ENCODE results near the gene TADA1. TPM values are rescaled to one million over a fixed set of nuclear protein-coding genes. Genes with fewer than 3 reads are reported as not detected.
"Not testable (repeated sequence)": the region's sequence is repeated elsewhere in the genome, so short reads cannot be mapped to it uniquely, and the experiment has no call there.

Gene TADA1
- total RNA-seq, 1 donor from 2014 or later, result 16.1 TPM

DNA sequence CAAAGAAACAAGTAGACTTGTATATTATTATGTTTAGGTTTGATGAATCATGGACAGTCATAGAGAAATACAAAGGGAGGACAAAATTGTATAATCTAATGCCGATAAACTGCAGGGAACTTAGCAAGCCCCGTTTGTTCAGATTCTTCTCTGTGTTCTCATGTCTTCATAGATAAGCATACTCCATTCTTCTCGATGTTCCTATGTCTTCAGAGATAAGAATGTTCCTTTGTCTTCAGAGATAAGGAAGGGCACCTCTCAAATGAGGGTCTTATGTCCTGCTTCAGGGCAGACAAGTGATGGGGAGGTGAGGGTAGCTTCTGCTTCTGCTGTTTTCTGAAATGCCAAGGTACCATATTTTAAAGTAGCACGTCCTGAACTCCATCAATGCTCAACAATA is 19.7 kb upstream of the TADA1 start:
- DNase-seq (ENCODE audit: low spot score), result no peak

DNA sequence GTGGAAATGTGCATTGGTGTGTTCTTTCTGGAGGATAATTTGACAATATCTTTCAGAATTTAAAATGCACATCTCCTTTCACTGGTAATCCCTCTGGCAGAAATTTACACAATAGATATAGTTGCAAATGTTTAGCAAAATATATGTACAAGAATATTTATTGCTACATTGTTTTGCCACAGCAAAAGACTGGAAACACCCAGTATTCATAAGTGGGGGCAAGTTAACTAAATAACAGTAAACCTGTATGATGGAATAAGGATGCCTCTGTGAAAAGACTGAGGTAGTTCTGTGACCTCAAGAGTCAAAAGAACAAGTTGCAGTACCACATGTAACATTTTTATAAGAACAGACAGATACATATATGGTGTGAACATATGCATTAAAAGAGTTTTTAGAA is 13.7 kb upstream of the TADA1 start:
- no peak for DNase-seq (ENCODE audit: low spot score)

DNA sequence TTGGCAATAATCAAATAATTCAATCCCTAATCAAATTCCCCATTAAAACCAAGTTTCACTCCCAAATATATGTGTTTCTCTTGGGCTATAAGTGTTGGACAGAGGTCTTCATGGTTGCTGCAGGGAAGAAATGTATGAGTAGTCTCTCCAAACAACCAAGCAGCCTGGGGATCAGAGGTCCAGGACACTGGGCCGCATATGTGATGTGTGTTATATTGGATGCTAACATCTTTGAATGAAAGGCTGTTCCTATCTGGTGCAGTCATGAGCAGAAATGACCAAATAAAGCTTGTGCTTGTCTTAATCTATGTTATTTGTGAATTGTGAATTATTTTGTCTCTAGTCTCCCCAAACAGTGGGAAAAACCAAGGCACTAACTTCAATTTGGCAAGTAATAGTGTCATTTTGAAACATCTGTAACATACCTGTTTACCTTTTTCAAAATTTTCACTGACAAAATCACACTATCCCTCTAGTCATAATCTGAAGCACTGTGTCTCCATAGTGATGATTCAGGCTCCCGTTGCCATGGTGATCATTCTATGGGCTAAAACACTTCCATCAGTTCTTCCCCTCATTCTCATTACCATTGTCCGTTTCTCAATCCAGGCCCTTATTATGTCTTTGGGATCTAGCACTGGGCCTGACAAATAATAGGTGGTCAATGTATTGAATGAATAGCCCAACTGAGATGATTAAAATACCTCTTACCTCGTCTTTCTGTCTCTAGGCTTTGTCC is 12.5 kb upstream of the TADA1 start:
- DNase-seq (ENCODE audit: low spot score), result no peak

DNA sequence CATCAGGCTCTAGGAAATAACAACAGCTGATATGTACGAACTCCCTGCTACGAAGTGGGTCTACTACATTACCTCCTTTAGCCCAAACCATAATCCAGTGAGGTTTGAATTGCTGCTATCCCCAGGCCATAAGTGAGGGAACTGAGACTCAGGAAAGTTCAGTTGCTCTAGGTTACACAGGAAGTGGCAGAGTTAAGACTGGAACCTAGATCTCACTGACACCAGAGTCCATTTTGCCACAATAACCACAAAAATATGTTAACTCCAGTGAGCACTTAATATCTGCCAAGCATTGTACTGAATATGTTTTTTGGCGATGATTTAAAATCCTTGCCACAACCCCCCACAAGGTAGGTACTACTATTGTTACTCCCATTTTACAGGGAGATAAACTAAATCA is 8.9 kb upstream of the TADA1 start:
- DNase-seq (ENCODE audit: low spot score), result no peak

DNA sequence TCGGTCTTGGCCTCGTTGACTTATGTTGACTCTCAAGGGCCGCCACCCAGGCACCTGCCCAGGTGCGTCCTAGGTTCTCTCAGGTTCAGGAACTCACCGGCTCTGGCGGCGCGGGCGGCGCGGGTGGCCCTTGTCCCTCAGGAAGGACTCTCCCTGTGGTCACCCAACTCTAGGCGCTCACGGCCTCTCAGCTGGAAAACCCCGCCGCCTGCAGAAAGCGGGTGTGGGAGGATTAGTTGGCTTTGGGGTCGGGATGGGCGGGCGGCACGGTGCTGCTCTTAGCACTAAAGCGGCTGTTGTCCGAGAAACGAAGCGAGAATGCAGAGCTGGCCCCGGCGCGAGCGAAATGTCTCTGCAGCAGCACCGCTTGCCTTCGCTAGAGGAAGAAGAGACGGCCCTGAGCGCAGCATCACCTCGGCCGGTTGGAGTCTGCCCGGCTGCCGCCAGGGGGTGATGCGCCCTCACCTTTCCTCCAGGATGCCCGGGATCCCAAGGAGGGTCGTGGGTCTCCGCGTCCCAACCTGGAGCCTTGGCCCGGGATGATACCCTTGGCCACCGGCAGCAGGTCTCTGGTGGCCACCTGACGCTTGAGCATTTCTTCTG is 8.1 kb upstream of the TADA1 start:
- DNase-seq (ENCODE audit: low spot score), result peak; percentile 53

DNA sequence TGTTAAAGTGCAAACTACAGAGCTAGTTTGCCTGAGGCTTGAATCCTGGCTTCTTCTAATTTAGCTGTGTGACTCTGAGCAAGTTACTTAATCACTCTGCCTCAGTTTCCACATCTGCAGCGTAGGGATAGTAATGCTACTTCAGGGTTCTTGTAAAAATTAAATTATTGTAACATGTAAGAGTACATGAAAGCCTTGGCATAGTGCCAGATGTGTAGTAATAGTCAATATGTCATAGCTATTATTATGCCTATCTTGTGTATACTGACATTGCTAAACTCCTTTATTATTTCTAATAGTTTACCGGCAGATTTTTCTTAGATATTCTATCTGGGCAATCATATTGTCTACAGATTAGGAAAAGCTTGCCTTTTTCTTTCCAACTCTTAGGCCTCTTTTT is 6.8 kb upstream of the TADA1 start:
- no peak for DNase-seq (ENCODE audit: low spot score)

DNA sequence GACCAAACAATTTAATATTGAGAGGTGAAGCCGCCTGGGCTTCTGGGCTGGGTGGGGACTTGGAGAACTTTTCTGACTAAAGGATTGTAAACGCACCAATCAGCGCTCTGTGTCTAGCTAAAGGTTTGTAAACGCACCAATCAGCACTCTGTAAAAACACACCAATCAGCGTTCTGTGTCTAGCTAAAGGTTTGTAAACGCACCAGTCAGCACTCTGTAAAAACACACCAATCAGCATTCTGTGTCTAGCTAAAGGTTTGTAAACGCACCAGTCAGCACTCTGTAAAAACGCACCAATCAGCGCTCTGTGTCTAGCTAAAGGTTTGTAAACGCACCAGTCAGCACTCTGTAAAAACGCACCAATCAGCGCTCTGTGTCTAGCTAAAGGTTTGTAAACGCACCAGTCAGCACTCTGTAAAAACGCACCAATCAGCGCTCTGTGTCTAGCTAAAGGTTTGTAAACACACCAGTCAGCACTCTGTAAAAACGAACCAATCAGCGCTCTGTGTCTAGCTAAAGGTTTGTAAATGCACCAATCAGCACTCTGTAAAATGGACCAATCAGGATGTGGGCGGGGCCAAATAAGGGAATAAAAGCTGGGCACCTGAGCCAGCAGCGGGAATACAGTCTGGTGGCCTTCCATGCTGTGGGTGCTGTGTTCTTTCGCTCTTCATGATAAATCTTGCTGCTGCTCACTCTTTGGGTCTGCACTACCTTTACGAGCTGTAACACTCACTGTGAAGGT is 2.3 kb upstream of the TADA1 start:
- DNase-seq (ENCODE audit: low spot score), result not testable (repeated sequence)

DNA sequence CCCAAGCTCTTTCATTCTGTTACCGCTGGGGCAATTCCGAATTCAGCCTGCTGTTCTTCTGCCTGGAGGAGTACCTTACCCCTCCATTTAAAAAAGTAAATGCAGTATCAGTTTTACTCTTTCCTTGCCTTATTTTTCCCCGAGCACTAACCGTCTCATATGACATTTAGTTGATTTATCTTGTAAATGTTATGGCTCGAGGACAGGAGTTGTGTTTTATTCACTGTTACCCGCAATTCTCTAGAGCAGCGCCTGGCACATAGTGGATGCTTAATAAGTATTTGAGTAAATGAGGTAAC is 425 bp upstream of the TADA1 start:
- DNase-seq (ENCODE audit: low spot score), result no peak

DNA sequence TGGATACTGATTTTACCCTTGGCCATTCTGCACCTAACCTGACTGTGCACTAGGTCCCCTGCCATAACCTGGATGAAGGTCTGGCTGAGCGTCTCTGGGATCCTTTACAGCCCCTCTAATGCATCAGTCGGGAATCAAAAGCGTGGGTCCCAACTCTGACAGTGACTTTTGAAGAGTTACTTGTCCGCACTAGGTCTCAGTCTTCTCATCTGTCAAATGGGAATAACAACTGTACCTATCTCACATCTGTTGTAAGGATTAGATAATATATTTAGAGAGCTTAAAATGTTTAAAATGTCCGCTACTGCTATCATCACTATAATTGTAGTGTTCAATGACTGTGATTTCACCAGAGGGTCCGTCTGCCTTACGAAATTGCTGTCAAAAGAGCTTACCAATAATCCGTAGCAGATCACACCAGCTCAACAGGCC is 746 bp downstream of the TADA1 start:
- no peak for DNase-seq (ENCODE audit: low spot score)

DNA sequence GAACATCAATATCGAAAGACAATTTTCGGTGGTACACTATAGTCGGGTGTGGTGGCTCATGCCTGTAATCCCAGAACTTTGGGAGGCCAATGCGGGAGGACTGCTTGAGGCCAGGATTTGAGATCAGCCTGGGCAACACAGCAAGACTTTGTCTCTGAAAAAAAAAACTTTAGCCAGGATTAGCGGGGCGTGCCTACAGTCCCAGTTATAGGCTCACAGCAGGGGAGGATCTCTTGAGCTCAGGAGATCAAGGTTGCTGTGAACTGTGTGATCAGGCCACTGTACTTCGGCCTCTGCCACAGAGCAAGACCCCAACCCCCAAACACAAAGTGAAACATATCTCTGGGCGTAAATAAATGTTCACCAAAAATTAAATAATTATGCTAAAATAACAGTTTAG is 1.6 kb downstream of the TADA1 start:
- DNase-seq (ENCODE audit: low spot score), result no peak

DNA sequence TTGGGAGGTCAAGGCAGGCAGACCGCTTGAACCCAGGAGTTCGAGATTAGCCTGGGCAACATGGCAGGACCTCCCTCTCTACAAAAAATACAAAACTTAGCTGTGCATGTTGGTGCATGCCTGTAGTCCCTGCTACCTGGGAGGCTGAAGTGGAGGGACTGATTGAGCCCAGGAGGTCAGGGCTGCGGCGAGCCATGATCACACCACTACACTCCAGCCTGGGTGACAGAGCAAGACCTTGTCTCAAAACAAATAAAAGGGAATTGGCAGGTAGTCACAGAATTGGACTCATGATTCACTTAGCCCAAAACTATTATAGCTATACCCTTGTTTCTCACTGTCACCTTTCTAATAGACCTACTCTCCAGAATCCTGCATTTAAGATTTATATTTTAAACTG is 5.5 kb downstream of the TADA1 start:
- DNase-seq (ENCODE audit: low spot score), result no peak

DNA sequence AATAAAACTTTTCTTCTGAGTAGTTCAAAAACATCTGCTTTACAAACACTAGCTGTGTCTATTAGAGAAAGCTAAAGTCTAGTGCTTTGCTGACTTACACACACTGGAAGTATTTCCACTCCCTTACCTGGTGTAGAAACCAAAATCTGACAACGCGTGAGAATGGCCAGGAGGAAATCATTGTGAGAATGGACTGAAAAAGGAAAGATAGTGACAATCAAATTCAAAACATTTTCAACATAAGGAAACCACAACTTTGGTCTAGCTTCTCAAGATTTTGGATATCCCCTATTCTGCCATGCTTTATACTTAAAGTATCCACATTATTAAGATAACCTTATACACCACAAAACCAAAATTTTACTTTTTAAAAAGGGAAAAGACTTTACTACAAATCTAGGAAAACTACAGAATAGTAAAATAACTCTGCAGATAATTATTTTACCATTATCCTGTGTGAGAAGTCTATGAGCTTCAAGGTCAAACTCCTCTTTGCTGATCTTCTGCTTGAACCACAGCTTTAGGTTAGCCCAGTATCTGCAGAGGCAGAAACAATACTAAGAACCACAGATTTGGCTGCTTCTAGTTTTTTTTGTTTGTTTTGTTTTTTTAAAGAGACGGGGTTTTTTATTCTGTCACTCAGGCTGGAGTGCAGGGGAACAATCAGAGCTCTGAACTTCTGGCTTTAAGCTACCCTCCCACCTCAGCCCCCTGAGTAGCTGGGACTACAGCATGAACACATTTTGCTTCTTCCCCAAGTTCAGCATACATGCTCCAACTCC is 6.6 kb downstream of the TADA1 start:
- DNase-seq (ENCODE audit: low spot score), result no peak

DNA sequence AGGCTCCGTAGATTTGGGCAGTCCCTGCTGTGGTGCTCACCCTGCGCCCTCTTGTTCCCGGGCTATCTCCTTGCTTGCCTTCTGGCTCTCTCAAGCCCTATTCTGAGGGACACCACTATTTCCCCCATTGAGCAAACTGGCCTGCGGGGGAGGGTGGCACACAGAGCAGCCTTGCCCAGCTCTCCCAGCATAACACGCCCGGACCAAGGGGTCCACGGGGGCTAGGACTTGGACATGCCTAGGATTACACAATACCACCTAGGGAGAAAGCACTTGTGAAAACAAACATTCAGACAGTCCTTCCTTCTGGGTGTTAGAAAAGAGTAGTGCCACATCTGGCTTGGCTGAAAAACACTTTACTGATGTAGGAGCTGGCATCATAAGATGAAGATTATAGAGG is 7.4 kb downstream of the TADA1 start:
- no peak for DNase-seq (ENCODE audit: low spot score)

DNA sequence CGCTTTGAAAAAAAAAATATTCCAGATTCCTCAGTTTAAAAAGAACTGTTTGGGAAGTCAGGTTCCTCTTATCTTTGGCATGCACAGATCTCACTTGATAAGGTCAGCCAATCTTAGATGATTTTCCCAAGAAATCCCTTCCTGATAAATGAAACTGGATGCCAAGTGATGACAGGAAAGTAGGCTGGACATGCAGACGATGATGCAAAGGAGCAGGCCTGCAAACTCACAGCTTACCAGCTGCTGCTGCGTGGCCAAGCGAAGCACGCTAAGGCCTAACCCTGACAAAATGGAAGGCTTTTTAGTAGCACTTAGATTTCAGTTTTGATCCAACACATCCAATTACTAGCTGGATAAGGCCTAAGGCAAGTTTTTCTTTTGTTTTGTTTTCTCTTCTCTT is 10.1 kb downstream of the TADA1 start:
- DNase-seq (ENCODE audit: low spot score), result peak; percentile 91

DNA sequence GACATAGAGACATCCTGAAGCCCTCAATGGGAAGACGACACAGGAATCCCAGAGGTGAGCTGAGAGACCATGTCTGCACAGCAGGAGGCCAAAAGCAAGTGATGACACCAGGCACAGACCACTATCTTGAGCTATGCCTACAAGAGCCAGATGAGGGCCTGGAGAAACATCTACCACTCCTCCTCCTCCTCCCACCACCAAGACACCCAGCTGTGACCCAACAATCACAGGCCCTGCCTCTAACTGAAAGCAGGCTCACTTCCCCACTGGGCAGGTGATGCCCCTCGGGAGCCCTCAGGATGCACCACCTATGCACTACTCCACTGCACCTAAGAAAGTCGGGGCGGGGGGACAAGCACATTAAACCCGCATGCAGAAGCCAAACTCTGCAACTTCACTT is 16.5 kb downstream of the TADA1 start:
- no peak for DNase-seq (ENCODE audit: low spot score)

DNA sequence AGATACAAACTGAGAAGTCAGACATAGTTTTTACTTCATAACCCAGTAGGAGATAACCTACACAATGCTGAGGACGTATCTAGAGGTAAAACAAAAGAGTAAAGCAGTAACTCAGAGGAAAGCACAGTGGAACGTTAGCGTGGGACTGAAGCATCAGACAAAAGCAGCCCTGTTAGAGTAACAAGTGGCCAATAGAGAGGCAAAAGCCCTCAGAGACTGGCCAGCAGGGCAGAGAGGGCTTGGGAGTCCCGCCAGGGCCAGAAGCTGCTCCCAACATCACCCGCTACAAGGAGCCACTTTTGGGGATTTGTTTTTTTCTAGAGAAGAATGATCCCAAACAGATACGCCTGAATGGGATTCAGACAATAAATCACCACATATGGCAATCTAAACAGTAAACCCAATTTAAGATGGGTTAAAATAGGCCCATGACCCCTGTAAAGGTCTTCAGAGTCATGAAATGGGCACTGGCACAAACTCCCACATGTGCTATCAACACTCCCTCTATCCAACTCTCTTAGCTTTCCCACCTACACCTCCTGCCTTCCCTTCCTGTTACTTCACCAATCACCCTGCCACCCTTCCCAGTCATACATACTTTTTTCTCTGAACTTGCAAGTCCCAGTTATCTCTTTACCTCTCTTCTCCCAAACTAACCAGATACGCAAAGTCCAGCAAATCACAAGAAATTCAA is 17.2 kb downstream of the TADA1 start:
- no peak for DNase-seq (ENCODE audit: low spot score)

DNA sequence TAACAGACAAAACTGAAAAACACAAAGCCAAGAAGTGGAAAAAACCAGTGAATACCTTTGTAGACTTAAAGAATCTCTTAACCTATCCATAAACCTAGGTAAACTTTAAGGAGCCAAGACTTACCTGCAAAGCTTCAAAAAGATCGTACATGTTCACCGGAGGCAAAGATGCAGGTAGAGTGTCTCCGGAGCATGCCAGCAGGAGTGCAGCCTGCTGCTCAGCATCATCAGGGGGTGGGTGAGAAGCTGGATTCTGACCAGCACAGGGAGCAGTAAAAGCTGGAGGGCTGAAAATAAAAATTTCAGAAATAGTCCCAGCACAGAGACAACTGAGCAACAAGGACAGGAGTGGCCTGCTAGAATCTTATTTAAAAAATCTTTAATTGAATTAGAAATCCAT is 18.1 kb downstream of the TADA1 start:
- DNase-seq (ENCODE audit: low spot score), result no peak

DNA sequence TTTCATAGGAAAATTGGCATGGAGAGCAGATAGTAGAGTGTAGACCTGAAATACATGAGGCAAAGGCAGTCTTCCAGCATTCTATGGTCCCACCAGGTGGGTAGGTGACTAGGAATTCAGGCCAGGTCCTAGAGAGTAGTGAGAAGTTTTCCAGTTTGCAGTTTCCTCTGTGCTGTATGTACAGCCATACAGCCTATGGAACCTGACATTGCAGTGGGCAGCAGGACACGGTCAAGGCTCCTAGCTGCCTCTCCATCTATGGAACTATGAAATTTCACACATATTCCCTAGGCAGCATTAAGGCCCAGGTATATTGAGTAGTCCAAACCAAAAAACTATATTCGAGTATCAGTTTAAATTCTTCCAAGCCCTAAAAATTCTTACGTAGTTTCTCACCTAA is 20.5 kb downstream of the TADA1 start:
- no peak for DNase-seq (ENCODE audit: low spot score)

DNA sequence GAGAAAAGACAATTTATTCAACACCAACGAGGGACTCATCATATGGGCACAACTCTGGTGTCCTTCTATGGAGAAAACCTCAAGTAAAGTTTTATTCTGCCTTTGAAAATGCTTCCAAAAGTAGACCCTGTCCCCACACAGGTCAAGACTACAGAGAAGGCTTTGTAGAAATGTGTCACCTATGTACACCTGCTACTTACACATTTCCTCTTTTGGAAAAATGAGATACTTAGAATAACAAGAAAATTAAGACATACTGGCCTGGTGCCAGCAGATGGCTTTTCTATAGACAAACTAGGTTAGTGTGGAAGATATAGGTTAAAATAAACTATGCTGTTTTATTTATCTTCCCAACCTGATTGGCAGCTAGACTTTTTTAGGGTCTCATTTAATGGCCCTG is 23.1 kb downstream of the TADA1 start:
- DNase-seq (ENCODE audit: low spot score), result no peak

DNA sequence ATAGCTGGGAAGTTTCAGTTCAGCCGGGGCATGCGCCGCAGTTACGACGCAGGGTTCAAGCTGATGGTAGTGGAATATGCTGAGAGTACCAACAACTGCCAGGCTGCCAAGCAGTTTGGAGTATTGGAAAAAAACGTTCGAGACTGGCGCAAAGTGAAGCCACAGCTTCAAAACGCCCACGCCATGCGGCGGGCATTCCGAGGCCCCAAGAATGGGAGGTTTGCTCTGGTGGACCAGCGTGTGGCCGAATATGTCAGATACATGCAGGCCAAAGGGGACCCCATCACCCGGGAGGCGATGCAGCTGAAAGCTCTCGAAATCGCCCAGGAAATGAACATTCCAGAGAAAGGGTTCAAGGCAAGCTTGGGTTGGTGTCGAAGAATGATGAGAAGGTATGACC is 26.9 kb downstream of the TADA1 start:
- no peak for DNase-seq (ENCODE audit: low spot score)

DNA sequence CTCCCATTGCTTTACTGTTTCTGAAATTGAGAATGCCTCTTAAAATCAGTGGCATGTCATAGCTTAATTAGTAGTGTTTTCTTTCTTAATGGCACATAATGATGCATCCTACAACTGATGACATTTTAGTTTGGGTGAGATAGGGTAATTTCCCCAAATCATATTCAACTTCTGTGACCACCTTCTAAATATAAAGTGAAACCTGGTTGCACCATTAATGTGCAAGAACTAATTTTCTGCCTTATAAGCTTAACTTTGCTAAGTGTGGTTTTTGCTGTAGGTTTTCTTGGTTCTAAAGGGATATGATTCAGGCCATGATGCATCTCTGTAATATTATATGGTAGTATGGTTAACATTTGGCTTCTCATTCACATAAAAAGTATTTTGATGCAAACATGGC is 27.9 kb downstream of the TADA1 start:
- no peak for DNase-seq (ENCODE audit: low spot score)

DNA sequence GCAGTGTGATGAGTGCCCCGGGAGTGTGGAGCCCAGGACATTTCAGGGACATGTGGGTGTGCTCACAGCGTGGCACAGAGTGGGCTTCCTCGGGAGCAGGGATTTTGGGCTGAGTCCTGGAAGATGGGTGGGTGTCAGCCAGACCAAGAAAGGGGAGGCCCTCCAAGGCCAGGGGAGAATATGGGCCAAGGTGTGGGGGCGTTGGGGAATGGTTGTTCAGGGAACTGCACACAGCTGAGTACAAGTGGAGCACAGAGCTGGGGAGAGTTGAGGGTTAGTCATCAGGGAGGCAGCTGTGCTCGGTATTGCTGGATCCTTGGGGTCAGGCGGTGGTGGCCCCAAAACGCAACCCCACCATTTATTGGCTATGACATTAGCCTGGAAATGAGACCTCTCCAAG is 31.3 kb downstream of the TADA1 start:
- no peak for DNase-seq (ENCODE audit: low spot score)
